GM21528 (cell line): ENCODE results near the gene RIPPLY3.

Experiments used
- ATAC-seq: cut with Tn5 transposase; IDR thresholded peaks from one replicate; pipeline ENCODE4 v1.9.1; 2021; ENCODE audit warnings: mild to moderate bottlenecking, moderate library complexity; ENCODE audit not compliant: unreplicated experiment, low FRiP score

Gene RIPPLY3, protein sequence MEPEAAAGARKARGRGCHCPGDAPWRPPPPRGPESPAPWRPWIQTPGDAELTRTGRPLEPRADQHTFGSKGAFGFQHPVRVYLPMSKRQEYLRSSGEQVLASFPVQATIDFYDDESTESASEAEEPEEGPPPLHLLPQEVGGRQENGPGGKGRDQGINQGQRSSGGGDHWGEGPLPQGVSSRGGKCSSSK

DNA sequence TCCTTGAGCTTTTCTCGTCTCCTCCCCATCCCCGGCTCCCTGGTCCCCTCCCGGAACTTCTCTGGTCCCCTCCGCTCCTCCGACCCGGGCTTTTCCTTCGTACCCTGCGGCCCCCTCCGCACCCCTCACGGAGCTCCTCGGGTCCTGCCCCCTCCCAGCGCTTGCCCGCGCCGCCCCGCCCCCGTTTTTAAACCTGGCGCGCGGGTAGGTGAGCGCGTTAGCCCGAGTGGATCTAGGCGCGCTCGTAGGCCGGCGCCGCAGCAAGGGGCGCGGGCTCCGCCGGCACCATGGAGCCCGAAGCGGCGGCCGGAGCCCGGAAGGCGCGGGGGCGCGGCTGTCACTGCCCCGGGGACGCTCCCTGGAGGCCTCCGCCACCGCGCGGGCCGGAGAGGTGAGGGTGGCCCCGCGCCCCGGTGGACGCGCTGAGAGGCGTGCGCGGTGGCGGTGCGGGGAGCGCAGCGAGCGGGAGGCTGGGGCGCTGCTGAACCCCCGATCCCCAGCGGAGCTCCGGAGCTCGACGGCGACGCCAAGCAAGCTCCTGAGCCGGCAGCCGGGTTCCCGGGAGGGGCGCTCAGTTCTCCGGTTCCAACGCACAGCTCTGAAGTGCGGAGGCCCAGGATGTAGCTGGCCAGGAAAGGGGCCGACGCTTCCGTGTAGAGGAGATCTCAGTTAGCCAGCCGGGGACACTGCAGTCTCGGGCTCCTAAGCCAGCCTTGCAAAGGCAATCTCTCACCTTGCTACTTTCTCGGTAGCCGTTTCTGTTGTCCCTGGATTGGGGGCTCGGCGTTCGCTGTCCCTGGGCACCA, at the start of gene RIPPLY3:
RIPPLY3 (plus strand) TSS at position 217 of the 806 bp plus-strand sequence; CDS start at position 288, 71 bp downstream.
- no peak for ATAC-seq

DNA sequence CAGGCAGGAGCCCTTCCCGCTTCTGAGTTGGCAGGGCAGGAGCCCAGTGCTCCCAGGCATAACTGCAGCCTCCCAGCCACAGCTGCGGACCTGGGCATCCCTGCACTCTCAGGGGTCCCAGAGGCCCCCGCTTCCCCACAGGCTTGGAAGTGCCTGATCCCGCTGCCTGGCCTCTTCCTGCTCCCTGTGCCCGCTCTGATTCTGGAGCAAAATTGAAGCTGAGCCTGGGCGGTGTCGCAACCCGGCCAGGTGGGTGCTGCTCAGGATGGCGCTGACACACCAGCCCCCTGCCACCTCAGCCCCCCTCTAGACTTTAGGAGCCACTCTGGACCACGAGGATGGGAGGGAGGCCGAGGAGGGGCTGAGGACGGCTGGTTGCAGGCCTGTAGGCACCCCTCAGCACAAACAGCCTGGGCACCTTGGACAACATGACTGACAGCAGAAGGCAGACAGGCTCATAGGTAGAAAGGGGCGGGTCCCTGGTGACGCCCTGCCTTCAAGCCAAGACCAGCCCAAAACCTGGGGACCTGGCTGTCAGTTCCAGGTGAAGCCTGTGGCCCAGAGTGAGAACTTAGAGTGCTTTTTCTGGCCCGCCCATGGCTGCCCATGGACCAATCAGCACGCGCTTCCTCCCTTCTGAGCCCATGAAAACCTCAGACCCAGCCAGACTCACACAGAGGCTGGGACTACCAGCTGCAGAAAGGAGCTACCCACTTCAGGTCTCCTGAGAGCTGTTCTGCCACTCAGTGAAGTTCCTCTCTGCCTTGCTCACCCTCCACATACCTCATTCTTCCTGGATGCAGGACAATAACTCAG, 47.3 kb upstream of the RIPPLY3 start:
- ATAC-seq = no peak

DNA sequence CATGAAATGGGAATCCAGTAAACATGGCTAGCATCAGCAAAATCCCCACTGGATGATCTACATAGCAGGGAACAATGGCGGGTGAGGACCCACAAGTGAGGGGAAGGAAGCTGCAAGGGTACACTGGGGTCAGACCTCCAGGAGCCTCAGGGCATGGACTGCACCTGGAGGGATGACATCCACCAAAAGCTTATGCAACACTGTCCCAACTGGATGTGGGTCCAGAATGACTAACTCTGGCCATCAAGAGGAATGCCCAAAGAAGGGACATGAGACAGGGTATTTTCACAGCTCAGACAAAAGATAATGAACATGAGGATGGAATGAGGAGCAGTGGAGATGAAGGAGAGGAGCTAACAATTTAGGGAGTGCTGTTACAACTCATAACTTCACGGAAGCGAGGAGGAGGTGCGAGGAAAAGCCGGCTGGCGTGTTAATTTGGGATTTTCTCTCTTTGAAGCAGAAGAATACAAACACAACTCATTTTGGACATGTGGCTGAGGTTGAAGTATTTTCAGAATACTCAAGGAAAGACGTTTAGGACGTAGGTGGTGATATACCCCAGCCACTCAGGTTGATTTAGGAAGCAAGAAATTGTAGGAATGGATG, 45.7 kb upstream of the RIPPLY3 start:
- ATAC-seq = no peak

DNA sequence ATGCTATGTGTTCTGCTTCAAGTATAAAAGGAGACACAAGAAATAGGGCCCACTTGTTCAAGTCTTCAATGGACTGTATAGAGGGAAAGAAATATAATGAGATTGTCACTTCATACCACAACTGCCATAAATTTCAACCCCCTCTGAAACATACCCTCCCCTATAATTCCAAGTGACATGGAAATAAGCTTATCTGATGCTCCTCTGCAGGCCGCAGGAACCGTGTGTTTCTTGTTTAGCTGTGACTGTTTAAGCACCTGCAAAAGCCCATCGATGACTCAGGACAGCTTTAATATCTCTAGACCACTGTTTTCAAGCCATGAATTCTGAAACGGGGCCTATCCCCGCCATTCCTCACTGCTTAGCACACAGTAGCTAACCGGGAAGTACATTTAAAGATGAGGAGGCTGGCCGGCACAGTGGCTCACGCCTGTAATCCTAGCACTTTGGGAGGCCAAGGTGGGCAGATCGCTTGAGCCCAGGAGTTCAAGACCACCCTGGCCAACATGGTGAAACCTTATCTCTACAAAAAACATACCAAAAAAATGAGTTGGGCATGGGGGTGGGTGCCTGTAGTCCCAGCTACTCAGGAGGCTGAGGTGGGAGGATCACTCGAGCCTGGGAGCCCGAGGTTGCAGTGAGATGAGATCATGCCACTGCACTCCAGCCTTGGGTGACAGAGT, 44.3 kb upstream of the RIPPLY3 start:
- ATAC-seq = no peak

DNA sequence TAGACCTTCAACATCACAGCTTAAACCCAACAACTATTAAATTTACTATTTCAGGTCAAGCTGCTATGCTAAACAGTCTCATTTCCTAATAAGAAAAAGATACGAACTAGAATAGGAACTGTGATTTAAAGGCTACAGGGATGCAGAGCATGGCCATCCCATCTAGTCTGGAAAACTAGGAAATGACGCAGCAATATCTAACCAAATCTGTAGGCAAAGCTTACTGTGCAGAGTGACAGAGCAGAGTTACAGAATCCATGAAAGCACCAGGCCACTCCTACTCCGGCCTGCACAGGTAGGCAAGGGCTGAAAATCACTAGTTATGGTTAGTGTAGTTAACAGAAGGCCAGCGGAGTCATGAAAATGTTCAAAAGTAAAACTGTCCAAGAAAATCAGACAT, 42.1 kb upstream of the RIPPLY3 start:
- no peak for ATAC-seq

DNA sequence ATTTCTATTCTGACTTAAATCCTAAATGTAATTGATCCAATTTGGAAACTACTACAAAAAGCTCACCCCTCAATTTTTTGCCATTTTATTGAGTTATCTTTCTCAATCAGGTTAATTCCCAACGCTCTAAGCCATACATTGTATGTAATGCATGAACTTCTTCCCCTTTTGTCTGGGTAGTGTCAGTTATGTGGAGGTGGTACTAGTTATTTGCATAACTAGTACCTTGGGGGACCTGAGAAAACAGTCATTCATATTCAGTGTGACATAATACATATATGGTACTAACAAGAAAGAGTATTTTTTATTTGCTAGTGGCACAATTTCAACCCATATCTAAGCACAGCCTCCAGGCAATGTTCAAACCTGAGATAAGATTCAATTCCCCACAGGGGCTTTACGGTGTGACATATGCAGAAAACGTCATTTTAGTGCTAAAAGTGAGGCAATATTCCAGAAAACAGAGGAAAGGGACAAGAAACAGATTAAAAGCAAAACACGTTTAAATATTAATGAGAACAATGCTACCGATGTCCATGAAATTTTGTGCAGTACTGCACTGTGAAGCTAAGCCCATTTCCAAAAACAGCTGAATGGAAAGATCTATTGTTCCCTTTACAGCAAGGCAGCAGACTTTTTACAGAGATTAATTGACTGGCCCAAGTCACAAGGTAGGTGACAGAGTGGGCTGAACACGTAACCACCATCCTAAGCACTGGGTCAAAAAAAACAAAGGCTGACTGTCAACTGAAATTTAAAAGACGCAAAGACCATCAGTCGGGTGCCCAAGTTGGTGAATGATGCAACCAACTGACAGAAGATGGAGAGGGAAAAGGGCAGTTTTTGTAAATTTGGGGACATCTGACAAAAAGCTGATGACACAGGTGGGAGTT, 41.4 kb upstream of the RIPPLY3 start:
- ATAC-seq = no peak

DNA sequence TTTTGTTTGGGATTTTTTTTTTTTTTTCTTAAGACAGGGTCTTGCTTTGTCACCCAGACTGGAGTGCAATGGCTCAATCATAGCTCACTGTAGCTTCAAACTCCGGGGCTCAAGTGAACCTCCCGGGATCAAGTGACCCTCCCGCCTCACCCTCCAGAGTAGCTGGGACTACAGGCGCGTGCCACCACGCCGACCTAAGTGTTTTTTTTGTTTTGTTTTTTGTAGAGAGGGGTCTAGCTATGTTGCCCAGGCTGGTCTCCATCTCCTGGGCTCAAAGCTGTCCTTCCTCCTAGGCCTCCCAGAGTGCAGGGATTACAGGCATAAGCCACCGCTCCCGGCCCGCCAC, 40.8 kb upstream of the RIPPLY3 start:
- ATAC-seq = no peak

DNA sequence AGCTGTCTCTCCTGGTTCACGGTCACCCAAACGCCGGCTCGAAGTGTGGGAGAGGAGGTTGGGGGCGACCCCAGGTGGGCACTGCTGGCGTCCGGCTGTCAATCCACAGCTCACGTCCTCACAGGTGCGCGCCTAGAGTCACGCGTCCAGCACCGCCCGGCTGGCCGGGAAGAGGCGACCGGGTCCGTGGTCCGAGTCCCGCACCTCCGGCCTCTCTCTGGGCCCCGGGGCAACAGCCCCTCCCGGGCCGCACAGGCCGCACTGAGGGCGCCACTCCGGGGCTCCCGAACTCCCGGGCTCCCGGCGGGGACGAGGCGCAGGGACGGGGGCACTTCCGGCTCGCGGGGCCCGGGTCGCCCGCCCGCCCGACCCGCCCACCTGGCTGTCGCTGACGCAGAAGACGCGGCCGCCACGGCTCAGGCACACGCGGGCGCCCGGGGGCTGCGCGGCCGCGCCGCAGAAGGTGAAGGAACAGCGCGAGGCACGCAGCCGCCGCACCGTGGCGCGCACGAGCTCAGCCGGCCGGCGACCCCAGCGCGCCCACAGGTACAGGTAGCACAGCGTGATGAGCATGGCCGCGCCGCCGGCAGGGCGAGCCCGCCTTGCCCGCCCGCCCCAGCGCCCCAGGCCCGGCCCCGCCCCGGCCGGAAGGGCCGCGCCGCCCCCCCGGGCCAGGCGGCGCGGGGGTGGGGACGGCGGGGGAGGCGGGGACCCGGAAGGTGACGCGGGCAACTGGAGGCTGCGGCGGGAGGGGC, 40.3 kb upstream of the RIPPLY3 start, which contains the start of gene HLCS:
HLCS (minus strand) TSS at position 604 of the 755 bp plus-strand sequence; CDS start at position 573, 31 bp downstream.
- ATAC-seq = peak; percentile 77

DNA sequence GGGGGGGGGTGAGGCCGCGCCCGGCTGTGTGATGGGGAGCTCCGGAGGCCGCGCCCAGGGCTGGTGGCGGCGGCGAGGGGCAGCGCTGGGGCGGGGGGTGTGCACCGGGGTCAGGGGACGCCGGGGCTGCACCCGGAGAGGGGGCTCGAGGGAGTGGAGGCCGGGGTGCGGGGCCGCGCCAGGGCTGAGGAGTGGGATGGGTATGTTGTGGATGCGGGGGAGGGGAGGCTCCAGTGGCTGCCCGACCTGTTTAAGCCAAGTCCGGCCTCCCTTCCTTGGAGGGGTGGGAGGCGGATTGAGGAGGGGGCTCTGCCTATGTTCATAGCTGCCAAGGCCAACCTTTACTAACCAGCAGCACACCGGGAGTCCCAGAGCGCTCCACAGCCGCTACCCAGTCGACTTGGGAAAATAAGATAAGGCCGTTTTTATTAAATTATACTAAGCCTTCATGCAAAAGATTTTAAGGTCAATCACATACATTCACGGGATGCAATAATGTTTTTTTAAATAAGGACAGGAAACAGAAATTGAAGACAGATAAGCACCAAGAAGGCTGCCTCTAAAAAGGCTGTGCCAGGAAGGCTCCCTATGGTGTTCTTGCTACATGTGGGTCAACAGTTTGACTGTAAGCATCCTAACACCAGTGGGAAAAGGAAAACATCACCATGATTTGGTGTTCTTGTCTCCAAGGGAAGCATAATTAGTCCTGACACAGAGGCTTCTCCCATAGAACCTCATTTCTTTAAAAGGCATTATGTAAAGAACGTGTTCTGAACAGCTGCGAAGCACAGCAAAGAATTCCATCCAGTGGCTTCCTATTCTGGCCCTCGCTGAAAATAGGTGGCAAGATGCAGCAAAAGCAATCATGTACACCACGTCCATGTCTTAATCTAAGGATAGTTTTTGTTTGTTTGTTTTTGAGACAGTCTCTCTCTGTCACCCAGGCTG, 39.4 kb upstream of the RIPPLY3 start:
- ATAC-seq = peak; percentile 19

DNA sequence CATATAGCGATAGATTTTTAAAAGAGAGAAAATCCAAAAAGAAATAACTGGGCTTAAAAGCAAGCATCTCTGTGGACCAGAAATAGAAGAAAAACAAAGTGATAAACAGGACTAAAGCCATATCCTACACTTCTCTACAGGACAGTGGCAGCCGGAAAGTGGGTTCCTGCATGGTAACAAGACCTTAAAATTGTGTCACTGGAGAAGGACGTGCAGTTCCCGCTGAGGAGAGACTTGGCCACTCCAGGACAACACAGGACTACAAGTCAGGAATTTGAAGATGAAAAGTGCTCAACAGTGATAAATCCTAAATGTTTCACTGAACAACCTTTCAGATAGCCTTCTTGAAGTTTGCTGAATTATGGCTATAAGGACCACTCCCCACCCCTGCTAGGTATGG, 38.1 kb upstream of the RIPPLY3 start:
- no peak for ATAC-seq

DNA sequence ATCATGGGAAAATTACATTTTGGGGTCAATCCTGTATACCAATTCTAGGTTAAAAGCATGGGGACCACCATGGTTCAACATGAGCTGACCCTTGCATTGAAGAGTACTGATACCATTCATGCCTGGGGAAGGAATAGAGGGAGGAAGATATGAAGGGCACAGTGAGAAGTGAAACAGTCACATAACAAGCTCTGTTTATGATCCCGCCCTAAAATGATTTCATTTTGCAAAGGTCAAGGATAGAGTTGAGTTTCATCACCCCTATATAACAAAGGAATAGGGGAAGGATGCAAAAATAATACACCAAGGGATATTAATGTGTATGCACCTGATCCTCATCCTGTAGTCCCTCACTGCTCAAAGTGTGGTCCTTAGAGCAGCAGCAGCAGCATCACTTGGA, 37.5 kb upstream of the RIPPLY3 start:
- no peak for ATAC-seq

DNA sequence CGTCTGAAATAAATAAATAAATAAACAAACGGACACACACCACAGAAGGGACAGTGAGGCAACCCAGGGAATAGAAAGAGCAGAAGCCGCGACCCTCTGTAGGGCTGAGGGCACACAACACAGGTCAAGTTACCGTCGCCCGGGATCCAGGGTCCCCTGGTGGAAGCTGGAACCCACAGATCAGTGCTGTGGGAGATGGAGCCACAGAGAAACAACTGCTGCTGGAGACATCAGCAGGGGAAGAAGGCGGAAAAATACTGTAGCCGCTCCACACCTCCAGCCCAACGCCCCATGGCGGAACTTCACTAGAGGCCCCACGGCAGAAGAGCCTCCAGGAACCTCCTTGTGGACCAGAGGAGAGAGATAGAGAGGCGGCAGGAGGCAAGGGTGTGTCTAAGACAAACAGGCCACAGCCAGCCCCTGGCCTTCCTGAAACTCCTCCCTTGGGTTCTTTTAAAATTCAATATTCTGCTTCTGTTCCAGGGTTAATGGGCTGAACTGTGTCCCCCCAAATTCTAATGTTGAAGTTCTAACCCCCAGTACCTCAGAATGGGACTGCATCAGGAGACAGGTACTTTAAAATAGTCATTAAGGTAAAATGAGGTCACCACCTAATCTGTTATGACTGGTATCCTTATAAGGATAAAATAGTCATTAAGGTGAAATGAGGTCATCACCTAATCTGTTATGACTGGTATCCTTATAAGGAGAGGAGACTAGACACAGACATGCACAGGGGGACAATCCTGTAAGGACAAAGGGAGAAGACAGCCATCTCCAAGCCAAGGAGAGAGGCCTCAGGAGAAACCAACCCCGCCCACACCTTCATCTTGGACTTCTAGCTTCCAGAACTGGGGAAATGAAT, 32.3 kb upstream of the RIPPLY3 start:
- no peak for ATAC-seq

DNA sequence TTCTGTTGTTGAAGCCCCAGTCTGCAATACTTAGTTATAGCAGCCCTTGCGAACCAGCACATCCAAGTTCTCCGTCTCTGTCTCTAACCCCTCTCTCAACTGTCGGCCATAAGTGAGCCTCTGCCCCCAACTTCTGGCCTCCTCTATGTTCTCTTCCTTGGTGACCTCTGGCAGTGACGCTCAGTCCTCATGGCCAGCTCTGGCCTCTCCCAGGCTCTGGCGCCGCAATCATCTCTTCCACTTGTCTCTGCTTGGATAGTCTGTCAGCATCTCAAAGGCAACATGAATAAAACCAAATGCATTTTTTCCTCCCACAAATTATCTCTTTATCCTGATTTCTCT, 31.7 kb upstream of the RIPPLY3 start:
- ATAC-seq = no peak

DNA sequence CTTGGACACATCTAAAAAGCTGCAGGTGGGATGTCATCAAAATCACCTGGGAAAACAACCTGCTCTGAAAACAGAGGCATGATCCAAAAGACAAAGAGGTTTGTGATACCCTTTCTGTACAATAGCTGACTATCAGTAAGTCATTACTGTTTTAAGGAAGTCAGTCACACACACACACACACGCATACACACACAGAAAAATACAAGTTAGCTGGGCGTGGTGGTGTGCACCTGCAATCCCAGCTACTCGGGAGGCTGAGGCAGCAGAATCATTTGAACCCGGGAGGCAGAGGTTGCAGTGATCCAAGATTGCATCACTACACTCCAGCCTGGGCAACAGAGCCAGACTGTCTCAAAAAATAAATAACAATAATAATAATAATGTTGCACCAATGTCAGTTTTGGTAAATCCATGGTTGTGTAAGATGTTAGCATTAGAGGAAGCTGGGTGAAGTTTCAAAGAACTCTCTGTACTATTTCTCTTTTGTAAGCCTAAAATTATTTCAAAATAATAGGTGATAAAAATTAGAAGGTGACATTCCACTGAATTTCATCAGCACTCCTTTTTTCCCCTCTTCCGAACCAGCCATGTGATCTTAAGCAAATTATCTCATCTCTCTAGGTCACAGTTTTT, 30.2 kb upstream of the RIPPLY3 start:
- ATAC-seq = no peak

DNA sequence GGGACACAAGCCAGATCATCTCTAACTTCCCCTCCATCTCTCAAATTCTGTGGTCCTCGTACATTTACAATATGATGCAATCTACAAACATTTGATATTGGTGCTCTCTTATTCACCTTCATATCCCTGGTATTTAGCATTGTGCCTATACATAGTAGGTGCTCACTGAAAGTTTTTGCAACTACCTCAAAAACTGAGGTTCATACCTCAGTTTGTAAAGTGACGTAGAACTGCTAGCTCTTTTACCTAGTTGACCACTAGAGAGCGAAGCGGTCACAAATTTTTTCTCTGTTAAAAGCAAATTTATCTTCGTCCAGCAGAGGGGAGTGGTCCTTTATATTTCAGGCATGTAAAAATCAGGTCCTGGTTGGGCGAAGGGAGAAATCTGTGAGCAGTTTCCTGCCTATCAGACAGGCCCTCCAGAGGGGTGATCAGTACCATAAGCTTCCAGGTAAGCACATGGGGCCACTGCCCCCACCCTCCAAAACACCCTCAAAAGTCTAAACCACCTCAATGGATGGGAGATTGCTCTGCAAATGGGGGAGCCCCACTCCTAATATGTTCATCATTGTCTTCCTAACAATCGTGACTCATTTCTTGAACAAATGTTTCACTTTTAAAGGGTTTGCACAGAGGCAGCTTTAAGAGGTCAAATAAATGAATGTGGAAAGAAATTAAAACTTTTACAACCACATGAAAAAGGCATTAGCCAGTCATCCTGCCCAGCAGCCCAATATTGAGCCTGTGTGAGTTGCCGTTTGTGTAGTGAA, 29.4 kb upstream of the RIPPLY3 start:
- peak; percentile 50 for ATAC-seq
